Astrocyte (in vitro differentiated cells and primary cell): ENCODE data around the gene GNG12. TPM values are rescaled to one million over a fixed set of nuclear protein-coding genes. Genes with fewer than 3 reads are reported as not detected.

Experiments
- DNase-seq: peaks from one replicate; pipeline ENCODE4 v3.0.0-alpha.2; 2010; ENCODE audit warnings: low read depth
- FAIRE-seq: peaks from 2 replicates; lab custom pipeline; 2011; peaks lifted over from hg19 to GRCh38; lab: Jason Lieb, UNC
- H2AFZ ChIP-seq: 2 replicates; pipeline ENCODE4 v1.6.0; 2012; ENCODE audit warnings: low read depth, low read length, inconsistent platforms
- H3K27ac ChIP-seq: 2 replicates; pipeline ENCODE4 v1.5.1; 2011; ENCODE audit warnings: low read depth, low read length, inconsistent platforms
- H3K27me3 ChIP-seq: 2 replicates; pipeline ENCODE4 v1.6.0; 2011; ENCODE audit warnings: low read length, inconsistent platforms; ENCODE audit not compliant: insufficient read depth
- H3K36me3 ChIP-seq: 2 replicates; pipeline ENCODE4 v1.5.1; 2011; ENCODE audit warnings: low read length, inconsistent platforms; ENCODE audit not compliant: insufficient read depth
- H3K4me1 ChIP-seq: 2 replicates; pipeline ENCODE4 v1.5.1; 2011; ENCODE audit warnings: low read length, inconsistent platforms; ENCODE audit not compliant: insufficient read depth
- H3K4me2 ChIP-seq: 2 replicates; pipeline ENCODE4 v1.6.0; 2012; ENCODE audit warnings: low read length, inconsistent platforms
- H3K4me3 ChIP-seq: 2 replicates; pipeline ENCODE4 v1.5.1; 2011; ENCODE audit warnings: low read depth, mild to moderate bottlenecking, low read length, inconsistent platforms; ENCODE audit not compliant: insufficient read depth
- H3K79me2 ChIP-seq: 2 replicates; pipeline ENCODE4 v1.6.0; 2012; ENCODE audit warnings: mild to moderate bottlenecking, low read length, inconsistent platforms; ENCODE audit not compliant: insufficient read depth
- H3K9ac ChIP-seq: 2 replicates; pipeline ENCODE4 v1.6.0; 2012; ENCODE audit warnings: mild to moderate bottlenecking, low read length, inconsistent platforms
- H3K9me3 ChIP-seq: 2 replicates; pipeline ENCODE4 v1.5.1; 2012; ENCODE audit warnings: low read depth, mild to moderate bottlenecking, low read length, inconsistent platforms; ENCODE audit not compliant: insufficient read depth
- H4K20me1 ChIP-seq: 2 replicates; pipeline ENCODE4 v1.6.0; 2012; ENCODE audit warnings: low read length, inconsistent platforms; ENCODE audit not compliant: insufficient read depth
- H3K27ac Mint-ChIP-seq: one replicate; pipeline ENCODE4 v1.8.0; 2021; ENCODE audit warnings: mild to moderate bottlenecking, mixed read lengths; ENCODE audit not compliant: unreplicated experiment
- H3K27me3 Mint-ChIP-seq: one replicate; pipeline ENCODE4 v1.8.0; 2021; ENCODE audit warnings: low read depth, mixed read lengths; ENCODE audit not compliant: unreplicated experiment
- H3K36me3 Mint-ChIP-seq: one replicate; pipeline ENCODE4 v1.8.0; 2021; ENCODE audit warnings: low read depth, mixed read lengths; ENCODE audit not compliant: unreplicated experiment
- H3K4me1 Mint-ChIP-seq: one replicate; pipeline ENCODE4 v1.8.0; 2021; ENCODE audit warnings: low read depth, mixed read lengths; ENCODE audit not compliant: unreplicated experiment
- H3K4me3 Mint-ChIP-seq: one replicate; pipeline ENCODE4 v1.8.0; 2021; ENCODE audit warnings: mild to moderate bottlenecking, moderate library complexity, mixed read lengths; ENCODE audit not compliant: unreplicated experiment
- H3K9me3 Mint-ChIP-seq: one replicate; pipeline ENCODE4 v1.8.0; 2021; ENCODE audit warnings: mild to moderate bottlenecking, mixed read lengths; ENCODE audit not compliant: unreplicated experiment
- EZH2 ChIP-seq: IDR thresholded peaks from 2 replicates; pipeline ENCODE4 v1.6.1; 2012; ENCODE audit warnings: mild to moderate bottlenecking, low read length, inconsistent platforms; ENCODE audit not compliant: insufficient read depth
- total RNA-seq: library from RNA; stranded (reverse); gene quantifications from 2 replicates; pipeline ENCODE4 v1.2.1, GENCODE V29; 2021
- TF ChIP-seq, protein P1 (sequence below): IDR thresholded peaks from 2 replicates; pipeline ENCODE4 v1.5.1; 2011; ENCODE audit warnings: low read depth, mild to moderate bottlenecking, inconsistent platforms, low read length, moderate library complexity; ENCODE audit not compliant: insufficient read depth

The GNG12 gene
- total RNA-seq, 1 donor from 2014 or later: 101 TPM

GRCh38 chr1:67766141-67766978, 66.9 kb downstream of the GNG12 start:
- no peak overlapping the region for H2AFZ ChIP-seq
- H3K4me2 ChIP-seq: peak overlapping the region; percentile 79
- peak overlapping the region; percentile 70 for H3K4me3 Mint-ChIP-seq
- peak overlapping the region; percentile 9 for H3K4me3 ChIP-seq
- H3K27me3 Mint-ChIP-seq: no peaks in the 10 kb centered on the region
- no peak for TF ChIP-seq EZH2
- TF ChIP-seq, protein P1, sequence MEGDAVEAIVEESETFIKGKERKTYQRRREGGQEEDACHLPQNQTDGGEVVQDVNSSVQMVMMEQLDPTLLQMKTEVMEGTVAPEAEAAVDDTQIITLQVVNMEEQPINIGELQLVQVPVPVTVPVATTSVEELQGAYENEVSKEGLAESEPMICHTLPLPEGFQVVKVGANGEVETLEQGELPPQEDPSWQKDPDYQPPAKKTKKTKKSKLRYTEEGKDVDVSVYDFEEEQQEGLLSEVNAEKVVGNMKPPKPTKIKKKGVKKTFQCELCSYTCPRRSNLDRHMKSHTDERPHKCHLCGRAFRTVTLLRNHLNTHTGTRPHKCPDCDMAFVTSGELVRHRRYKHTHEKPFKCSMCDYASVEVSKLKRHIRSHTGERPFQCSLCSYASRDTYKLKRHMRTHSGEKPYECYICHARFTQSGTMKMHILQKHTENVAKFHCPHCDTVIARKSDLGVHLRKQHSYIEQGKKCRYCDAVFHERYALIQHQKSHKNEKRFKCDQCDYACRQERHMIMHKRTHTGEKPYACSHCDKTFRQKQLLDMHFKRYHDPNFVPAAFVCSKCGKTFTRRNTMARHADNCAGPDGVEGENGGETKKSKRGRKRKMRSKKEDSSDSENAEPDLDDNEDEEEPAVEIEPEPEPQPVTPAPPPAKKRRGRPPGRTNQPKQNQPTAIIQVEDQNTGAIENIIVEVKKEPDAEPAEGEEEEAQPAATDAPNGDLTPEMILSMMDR: peak; percentile 81
- peaks cover 49% of the 10 kb centered on the region for H3K4me1 Mint-ChIP-seq
- peaks cover 42% of the 10 kb centered on the region for H3K4me1 ChIP-seq
- H3K9me3 ChIP-seq: no peaks in the 10 kb centered on the region
- no peaks in the 10 kb centered on the region for H3K36me3 Mint-ChIP-seq
- H3K79me2 ChIP-seq: peaks cover 84% of the 10 kb centered on the region
- H3K27ac ChIP-seq: peak overlapping the region; percentile 81
- DNase-seq (peak; percentile 92), FAIRE-seq (no peak)
- H3K9me3 Mint-ChIP-seq: no peaks in the 10 kb centered on the region
- H3K27ac Mint-ChIP-seq: peak overlapping the region; percentile 84
- H3K27me3 ChIP-seq: no peaks in the 10 kb centered on the region
- H4K20me1 ChIP-seq: peaks cover 37% of the 10 kb centered on the region
- peak overlapping the region; percentile 81 for H3K9ac ChIP-seq
- peaks cover 5% of the 10 kb centered on the region for H3K36me3 ChIP-seq

- Mint-ChIP-seq H3K4me1 (peaks cover 42% of the 10 kb centered on the region), H3K4me3 (no peak overlapping the region), H3K9me3 (no peaks in the 10 kb centered on the region), H3K27me3 (no peaks in the 10 kb centered on the region), H3K27ac (peak overlapping the region; percentile 28), H3K36me3 (no peaks in the 10 kb centered on the region)
- H3K4me3 ChIP-seq: no peak overlapping the region
- no peak overlapping the region for H2AFZ ChIP-seq
- peaks cover 82% of the 10 kb centered on the region for H3K79me2 ChIP-seq
- H3K36me3 ChIP-seq: peaks cover 5% of the 10 kb centered on the region
- FAIRE-seq (no peak), DNase-seq (no peak)
- H4K20me1 ChIP-seq: peaks cover 33% of the 10 kb centered on the region
- no peaks in the 10 kb centered on the region for H3K27me3 ChIP-seq
- peaks cover 37% of the 10 kb centered on the region for H3K4me1 ChIP-seq
- H3K9me3 ChIP-seq: no peaks in the 10 kb centered on the region
- TF ChIP-seq, protein P1: no peak
- no peak for TF ChIP-seq EZH2
- peak overlapping the region; percentile 5 for H3K9ac ChIP-seq
- H3K4me2 ChIP-seq: no peak overlapping the region
- H3K27ac ChIP-seq: peak overlapping the region; percentile 9
Observed at GRCh38 chr1:67764633-67765032, 68.6 kb downstream of the GNG12 start.

GRCh38 chr1:67761730-67762129, 71.5 kb downstream of the GNG12 start:
- no peak overlapping the region for H2AFZ ChIP-seq
- FAIRE-seq (no peak), DNase-seq (no peak)
- no peaks in the 10 kb centered on the region for H3K27me3 ChIP-seq
- H3K9me3 Mint-ChIP-seq: no peaks in the 10 kb centered on the region
- no peaks in the 10 kb centered on the region for H3K9me3 ChIP-seq
- peaks cover 51% of the 10 kb centered on the region for H3K4me1 Mint-ChIP-seq
- H3K9ac ChIP-seq: no peak overlapping the region
- TF ChIP-seq EZH2: no peak
- TF ChIP-seq, protein P1: no peak
- H3K36me3 ChIP-seq: peaks cover 9% of the 10 kb centered on the region
- H3K27ac Mint-ChIP-seq: no peak overlapping the region
- no peaks in the 10 kb centered on the region for H3K36me3 Mint-ChIP-seq
- H3K4me3 ChIP-seq: no peak overlapping the region
- no peak overlapping the region for H3K27ac ChIP-seq
- H3K27me3 Mint-ChIP-seq: no peaks in the 10 kb centered on the region
- peaks cover 82% of the 10 kb centered on the region for H3K79me2 ChIP-seq
- peaks cover 30% of the 10 kb centered on the region for H4K20me1 ChIP-seq
- peaks cover 35% of the 10 kb centered on the region for H3K4me1 ChIP-seq
- H3K4me3 Mint-ChIP-seq: no peak overlapping the region
- H3K4me2 ChIP-seq: no peak overlapping the region
